DND-41 (cell line): ENCODE measurements around the gene GJB4.
"Not testable (repeated sequence)": the region's sequence is repeated elsewhere in the genome, so short reads cannot be mapped to it uniquely, and the experiment has no call there.

Source experiments
- ATAC-seq: fragments of 200-7000 bp; cut with Tn5 transposase; 3 replicates; pipeline ENCODE4 v1.9.1; 2021; ENCODE audit warnings: low read depth; ENCODE audit not compliant: insufficient read depth
- DNase-seq: peaks from one replicate; pipeline ENCODE4 v3.0.0-alpha.2; 2020
- H2AFZ ChIP-seq: 2 replicates; pipeline ENCODE4 v1.6.0; 2012; ENCODE audit warnings: low read depth, low read length
- H3K27ac ChIP-seq: 2 replicates; pipeline ENCODE4 v1.5.1; 2012; ENCODE audit warnings: low read length, inconsistent platforms
- H3K27me3 ChIP-seq: fragments of 200-600 bp; sonication (generic); 2 replicates; pipeline ENCODE4 v1.6.0; 2012; ENCODE audit warnings: low read length, mild to moderate bottlenecking, inconsistent platforms; ENCODE audit not compliant: insufficient read depth, poor library complexity
- H3K36me3 ChIP-seq: 2 replicates; pipeline ENCODE4 v1.5.1; 2012; ENCODE audit warnings: low read length, inconsistent platforms; ENCODE audit not compliant: insufficient read depth
- H3K4me1 ChIP-seq: 2 replicates; pipeline ENCODE4 v1.5.1; 2012; ENCODE audit warnings: mild to moderate bottlenecking, low read length; ENCODE audit not compliant: insufficient read depth
- H3K4me2 ChIP-seq: 2 replicates; pipeline ENCODE4 v1.6.0; 2012; ENCODE audit warnings: mild to moderate bottlenecking, moderate library complexity, low read length, inconsistent platforms; ENCODE audit not compliant: insufficient read depth
- H3K4me3 ChIP-seq, 2 experiments: fragments of 200-600 bp in 1 of 2; shearing (Covaris generic) in 1 of 2; 2 replicates each; pipeline ENCODE4 v1.5.1; 2012 to 2016; ENCODE audit warnings: inconsistent platforms in 2 of 2, low read length in 2 of 2, mild to moderate bottlenecking in 2 of 2, low read depth in 1 of 2, moderate library complexity in 1 of 2
- H3K79me2 ChIP-seq: 2 replicates; pipeline ENCODE4 v1.6.0; 2012; ENCODE audit warnings: low read length, inconsistent platforms; ENCODE audit not compliant: insufficient read depth
- H3K9ac ChIP-seq: 2 replicates; pipeline ENCODE4 v1.6.0; 2012; ENCODE audit warnings: low read depth, mild to moderate bottlenecking, inconsistent platforms, low read length, moderate library complexity
- H3K9me3 ChIP-seq: 2 replicates; pipeline ENCODE4 v1.5.1; 2012; ENCODE audit warnings: low read length, moderate library complexity, mild to moderate bottlenecking, inconsistent platforms; ENCODE audit not compliant: insufficient read depth, severe bottlenecking
- H4K20me1 ChIP-seq: 2 replicates; pipeline ENCODE4 v1.6.0; 2012; ENCODE audit warnings: low read length; ENCODE audit not compliant: insufficient read depth
- CTCF ChIP-seq: IDR thresholded peaks from 2 replicates; pipeline ENCODE4 v1.5.1; 2012; ENCODE audit warnings: borderline replicate concordance, low read length, moderate library complexity, mild to moderate bottlenecking; ENCODE audit not compliant: poor library complexity, severe bottlenecking; ENCODE audit errors: extremely low read depth
- EZH2 ChIP-seq: IDR thresholded peaks from 3 replicates; pipeline ENCODE4 v1.6.1; 2012; ENCODE audit warnings: borderline replicate concordance, low read depth, mild to moderate bottlenecking, moderate library complexity, low read length, inconsistent platforms; ENCODE audit not compliant: severe bottlenecking

GJB4 gene

GRCh38 chr1:34806396-34806795 lies 46.9 kb downstream of the GJB4 start:
- Histone ChIP-seq H3K4me3 (no peak overlapping the region), H4K20me1 (no peaks in the 10 kb centered on the region), H3K9me3 (no peaks in the 10 kb centered on the region), H3K27ac (no peak overlapping the region), H3K79me2 (no peaks in the 10 kb centered on the region), H3K4me1 (no peaks in the 10 kb centered on the region), H3K27me3 (peaks cover 4% of the 10 kb centered on the region), H3K4me2 (no peak overlapping the region), H3K9ac (no peak overlapping the region), H3K36me3 (no peaks in the 10 kb centered on the region), H2AFZ (no peak overlapping the region)
- TF ChIP-seq CTCF (no peak), EZH2 (no peak)
- no peak for DNase-seq
- no peak for ATAC-seq

GRCh38 chr1:34808051-34808810 lies 48.7 kb downstream of the GJB4 start:
- H3K27ac ChIP-seq, result no peak overlapping the region
- no peaks in the 10 kb centered on the region for H3K79me2 ChIP-seq
- no peak overlapping the region for H2AFZ ChIP-seq
- H3K9me3 ChIP-seq, result no peaks in the 10 kb centered on the region
- H3K36me3 ChIP-seq, result no peaks in the 10 kb centered on the region
- no peak overlapping the region for H3K9ac ChIP-seq
- H4K20me1 ChIP-seq, result no peaks in the 10 kb centered on the region
- DNase-seq, result no peak
- no peak for ATAC-seq
- no peak overlapping the region for H3K4me2 ChIP-seq
- TF ChIP-seq EZH2 (no peak), CTCF (no peak)
- no peak overlapping the region for H3K4me3 ChIP-seq
- no peaks in the 10 kb centered on the region for H3K4me1 ChIP-seq
- peaks cover 4% of the 10 kb centered on the region for H3K27me3 ChIP-seq

GRCh38 chr1:34810781-34811180 lies 51.2 kb downstream of the GJB4 start:
- not testable (repeated sequence) for H3K9me3 ChIP-seq, H3K4me1 ChIP-seq, ATAC-seq, H3K4me2 ChIP-seq, H3K27me3 ChIP-seq, H2AFZ ChIP-seq, H3K27ac ChIP-seq, H3K36me3 ChIP-seq, H3K4me3 ChIP-seq, DNase-seq, H4K20me1 ChIP-seq, H3K9ac ChIP-seq, H3K79me2 ChIP-seq
